Sigmoid colon (tissue), 4 donors: ENCODE measurements around the gene LEMD3.

Source experiments
- EP300 ChIP-seq, 4 donors: sonication (generic); formaldehyde crosslinking; IDR thresholded peaks; one replicate each; pipeline ENCODE4 v1.6.1; 2017; ENCODE audit warnings: antibody characterized with exemption in 4 of 4
- POLR2A ChIP-seq, 2 donors: fragments of 450-650 bp; IDR thresholded peaks; one replicate each; pipeline ENCODE4 v1.6.1; 2016; ENCODE audit warnings: antibody characterized with exemption in 2 of 2, mild to moderate bottlenecking in 2 of 2, moderate library complexity in 2 of 2

DNA sequence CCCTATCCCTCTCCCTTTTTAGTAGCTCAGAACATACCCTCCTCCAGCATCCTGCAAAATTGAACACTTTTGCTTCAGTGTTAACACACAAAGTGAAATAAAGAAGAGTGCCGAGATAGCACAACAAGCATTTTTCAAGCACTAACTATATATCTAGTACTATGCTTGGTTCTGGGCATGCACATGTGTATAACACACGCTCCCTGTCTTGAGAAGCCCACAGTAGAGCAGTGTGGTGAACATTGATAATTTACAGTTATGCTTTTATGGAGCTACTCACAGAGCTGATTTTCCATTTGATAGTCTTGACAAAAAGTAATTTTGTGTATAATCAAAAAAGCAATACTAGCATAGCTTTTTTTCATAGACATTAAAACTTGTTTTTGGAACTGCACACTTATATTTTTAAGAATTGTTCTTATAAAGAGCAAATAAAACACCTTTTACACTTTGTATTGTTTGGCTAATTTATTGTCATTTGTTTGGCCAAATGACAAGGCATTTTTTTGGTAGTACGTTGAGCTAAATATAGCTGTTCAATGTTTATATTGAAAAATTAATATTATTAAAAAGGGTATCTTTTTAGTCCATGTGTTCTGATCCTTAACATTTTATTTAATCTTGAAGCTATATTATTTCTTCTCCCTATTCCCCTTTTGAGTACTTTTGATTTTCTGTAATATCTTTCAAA lies 39.7 kb downstream of the LEMD3 start:
- no peak for TF ChIP-seq POLR2A (IDR thresholded peaks at IDR 0.05)
- no peak for TF ChIP-seq EP300 (IDR thresholded peaks at IDR 0.05)
